ENCODE data around the gene PCDHGB3. TPM values are rescaled to one million over a fixed set of nuclear protein-coding genes. Genes with fewer than 3 reads are reported as not detected.
"Not testable (repeated sequence)": the region's sequence is repeated elsewhere in the genome, so short reads cannot be mapped to it uniquely, and the experiment has no call there.

Gene PCDHGB3
- total and polyA plus RNA-seq, 3 donors from 2014 or later: 0.74 to 17.1 (median 11.3) TPM

- Histone ChIP-seq H3K4me3 (peak within 1 kb of the TSS; percentile 21 to 46), H3K27ac (no peak within 1 kb of the TSS), H3K27me3 (no peaks in the 10 kb centered on the region), H3K36me3 (ENCODE audit: low read depth, missing control alignments) (no peaks in the 10 kb centered on the region), H3K9me3 (no peaks in the 10 kb centered on the region), H3K4me1 (no peaks in the 10 kb centered on the region)
- peak; percentile 69 for DNase-seq
- intact Hi-C loops (cut with DNase I; ENCODE audit: low total_unique reads): no loop called here
- 18 to 20% methylated on average over 9 of the region's 9 CpGs for WGBS, 2 donors
- peak; percentile 24 to 56 (median 49) for TF ChIP-seq CTCF (IDR thresholded peaks at IDR 0.05)
- TF ChIP-seq POLR2A (IDR thresholded peaks at IDR 0.05): no peak
Observed at GRCh38 chr5:141343242-141343952, 26.6 kb upstream of the PCDHGB3 start, which contains the start of gene PCDHGA3. TSS of gene PCDHGA3 (plus strand) at chr5:141343829. CDS start at chr5:141344034, 205 bp downstream.

GRCh38 chr5:141343953-141344463 lies 26.0 kb upstream of the PCDHGB3 start:
- intact Hi-C loops (cut with DNase I; ENCODE audit: low total_unique reads): no loop called here
- Histone ChIP-seq H3K9me3 (no peaks in the 10 kb centered on the region), H3K4me3 (peak overlapping the region; percentile 21 to 46)

DNA sequence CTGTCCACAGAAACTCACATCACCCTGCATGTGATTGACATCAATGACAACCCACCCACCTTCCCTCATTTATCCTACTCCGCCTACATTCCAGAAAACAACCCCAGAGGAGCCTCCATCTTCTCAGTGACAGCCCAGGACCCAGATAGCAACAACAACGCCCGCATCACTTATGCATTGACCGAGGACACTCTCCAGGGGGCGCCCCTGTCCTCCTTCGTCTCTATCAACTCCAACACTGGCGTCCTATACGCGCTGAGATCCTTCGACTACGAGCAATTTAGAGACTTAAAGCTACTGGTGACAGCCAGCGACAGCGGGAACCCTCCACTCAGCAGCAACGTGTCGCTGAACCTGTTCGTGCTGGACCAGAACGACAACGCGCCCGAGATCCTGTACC lies 24.7 kb upstream of the PCDHGB3 start:
- no peak for DNase-seq
- WGBS, 2 donors: 31 to 35% methylated on average over 15 to 20 of the region's 20 CpGs
- Histone ChIP-seq H3K27ac (no peak overlapping the region), H3K36me3 (ENCODE audit: low read depth, missing control alignments) (no peaks in the 10 kb centered on the region), H3K4me3 (no peak overlapping the region), H3K27me3 (no peaks in the 10 kb centered on the region), H3K9me3 (no peaks in the 10 kb centered on the region), H3K4me1 (no peaks in the 10 kb centered on the region)
- TF ChIP-seq POLR2A (IDR thresholded peaks at IDR 0.05) (no peak), CTCF (IDR thresholded peaks at IDR 0.05) (no peak)
- intact Hi-C loops (cut with DNase I; ENCODE audit: low total_unique reads): no loop called here

More at GRCh38 chr5:141343953-141344463, 26.0 kb upstream of the PCDHGB3 start:
- H3K27me3 ChIP-seq: no peaks in the 10 kb centered on the region
- DNase-seq: no peak
- 14 to 22% methylated on average over 31 of the region's 31 CpGs for WGBS, 2 donors
- H3K4me1 ChIP-seq: no peaks in the 10 kb centered on the region
- no peak for TF ChIP-seq POLR2A (IDR thresholded peaks at IDR 0.05)
- peak in 1 of 3 experiments; percentile 0 for TF ChIP-seq CTCF (IDR thresholded peaks at IDR 0.05)
- H3K27ac ChIP-seq: no peak overlapping the region
- H3K36me3 ChIP-seq (ENCODE audit: low read depth, missing control alignments): no peaks in the 10 kb centered on the region

GRCh38 chr5:141346017-141346416 lies 24.0 kb upstream of the PCDHGB3 start:
- WGBS, 2 donors: 41 to 50% methylated on average over 7 to 13 of the region's 35 CpGs
- DNase-seq; H3K9me3 ChIP-seq; intact Hi-C loops (cut with DNase I; ENCODE audit: low total_unique reads); H3K27ac ChIP-seq; H3K27me3 ChIP-seq; H3K4me1 ChIP-seq; H3K36me3 ChIP-seq (ENCODE audit: low read depth, missing control alignments); H3K4me3 ChIP-seq: not testable (repeated sequence)

DNA sequence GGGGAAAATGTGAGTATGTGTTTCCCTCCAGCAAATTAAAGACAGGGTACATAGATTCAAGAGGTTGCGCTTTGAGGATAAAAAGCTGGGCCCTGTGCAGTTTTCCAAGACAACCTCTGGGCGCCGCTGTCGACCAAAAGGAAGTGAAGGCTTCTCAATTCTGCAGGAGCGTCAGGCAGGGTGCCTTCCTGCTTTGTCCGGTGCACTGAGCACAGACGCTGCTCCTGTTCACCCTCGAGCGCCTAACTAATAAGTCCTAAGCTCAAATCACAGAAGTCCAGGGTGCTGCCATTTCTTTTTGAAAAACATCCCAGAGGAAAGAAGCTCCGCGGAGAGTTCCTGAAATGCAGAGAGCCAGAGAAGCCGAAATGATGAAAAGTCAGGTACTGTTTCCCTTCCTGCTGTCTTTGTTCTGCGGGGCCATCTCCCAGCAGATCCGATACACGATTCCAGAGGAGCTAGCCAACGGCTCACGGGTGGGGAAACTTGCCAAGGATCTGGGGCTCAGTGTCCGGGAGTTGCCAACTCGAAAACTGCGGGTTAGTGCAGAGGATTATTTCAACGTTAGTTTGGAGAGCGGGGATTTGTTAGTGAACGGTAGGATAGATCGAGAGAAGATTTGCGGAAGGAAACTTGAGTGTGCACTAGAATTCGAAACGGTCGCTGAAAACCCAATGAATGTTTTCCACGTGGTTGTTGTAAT lies 20.0 kb upstream of the PCDHGB3 start, which contains the start of gene PCDHGB1:
PCDHGB1 (plus strand) TSS at position 183 of the 703 bp plus-strand sequence; CDS start at position 345, 162 bp downstream.
- Histone ChIP-seq H3K36me3 (ENCODE audit: low read depth, missing control alignments) (no peaks in the 10 kb centered on the region), H3K9me3 (no peaks in the 10 kb centered on the region), H3K4me3 (peak within 1 kb of the TSS in 1 of 2 donors; percentile 41), H3K4me1 (no peaks in the 10 kb centered on the region), H3K27me3 (no peaks in the 10 kb centered on the region), H3K27ac (no peak within 1 kb of the TSS)
- peak; percentile 70 for DNase-seq
- intact Hi-C loops (cut with DNase I; ENCODE audit: low total_unique reads): no loop called here
- TF ChIP-seq POLR2A (IDR thresholded peaks at IDR 0.05): no peak
- peak in 2 of 3 experiments; percentile 13 to 39 for TF ChIP-seq CTCF (IDR thresholded peaks at IDR 0.05)
- 17 to 21% methylated on average over 29 of the region's 29 CpGs for WGBS, 2 donors
